Natural killer cell (primary cell): ENCODE measurements around the gene OIT3. TPM values are rescaled to one million over a fixed set of nuclear protein-coding genes. Genes with fewer than 3 reads are reported as not detected.

Source experiments
- ATAC-seq, 3 donors: fragments of 150-1000 bp in 2 of 3; fragments of 200-7000 bp in 1 of 3; cut with Tn5 transposase; 1 replicate in 1 of 3; 2 replicates in 2 of 3; pipeline ENCODE4 v1.10.0; 2021; ENCODE audit warnings: mild to moderate bottlenecking in 2 of 3, moderate library complexity in 2 of 3
- DNase-seq, 2 donors: peaks; one replicate each; pipeline versions ENCODE4 v3.0.0 to v3.0.0-alpha.2; 2013 to 2021; ENCODE audit warnings: mixed read lengths in 1 of 2
- H3K27ac ChIP-seq: one replicate; pipeline ENCODE4 v1.5.1; 2013; ENCODE audit warnings: mild to moderate bottlenecking, low read length
- H3K27me3 ChIP-seq: one replicate; pipeline ENCODE4 v1.6.1; 2013; ENCODE audit warnings: low read length; ENCODE audit not compliant: control insufficient read depth, insufficient read depth
- H3K36me3 ChIP-seq: one replicate; pipeline ENCODE4 v1.6.1; 2013; ENCODE audit warnings: low read length; ENCODE audit not compliant: control insufficient read depth, insufficient read depth
- H3K4me1 ChIP-seq: one replicate; pipeline ENCODE4 v1.6.1; 2013; ENCODE audit warnings: low read length; ENCODE audit not compliant: control insufficient read depth, insufficient read depth
- H3K4me3 ChIP-seq: one replicate; pipeline ENCODE4 v1.5.1; 2013; ENCODE audit warnings: low read length
- H3K9me3 ChIP-seq: one replicate; pipeline ENCODE4 v1.6.1; 2013; ENCODE audit warnings: low read length; ENCODE audit not compliant: control insufficient read depth, insufficient read depth
- H3K27ac Mint-ChIP-seq, 2 donors: one replicate each; pipeline ENCODE4 v1.8.0; 2022; ENCODE audit warnings: mild to moderate bottlenecking in 2 of 2, mixed read lengths in 2 of 2, moderate library complexity in 1 of 2
- H3K27me3 Mint-ChIP-seq, 2 donors: one replicate each; pipeline ENCODE4 v1.8.0; 2022; ENCODE audit warnings: low read depth in 2 of 2, mixed read lengths in 2 of 2
- H3K36me3 Mint-ChIP-seq: one replicate; pipeline ENCODE4 v1.8.0; 2022; ENCODE audit warnings: mixed read lengths
- H3K4me1 Mint-ChIP-seq, 2 donors: one replicate each; pipeline ENCODE4 v1.8.0; 2022; ENCODE audit warnings: mixed read lengths in 2 of 2
- H3K4me3 Mint-ChIP-seq: one replicate; pipeline ENCODE4 v1.8.0; 2022; ENCODE audit warnings: mild to moderate bottlenecking, moderate library complexity, mixed read lengths
- H3K9me3 Mint-ChIP-seq, 2 donors: one replicate each; pipeline ENCODE4 v1.8.0; 2022; ENCODE audit warnings: mixed read lengths in 2 of 2
- WGBS: methylation state at CpG from one replicate; pipeline ENCODE4 v1.1.7; 2013; ENCODE audit warnings: missing lambda C conversion rate; ENCODE audit not compliant: insufficient coverage; 5-methylcytosine and 5-hydroxymethylcytosine counted together
- intact Hi-C: fragments of 100-400 bp; cut with micrococcal nuclease; formaldehyde crosslinking; loops from one replicate; pipeline ENCODE4 v1.14.2; 2022
- total RNA-seq, 4 donors: library from RNA; stranded (reverse); fragments of 120-200 nt in 1 of 4; gene quantifications; one replicate each; pipeline versions ENCODE4 v1.2.3 to v1.2.4, GENCODE V29; 2013 to 2022
- TF ChIP-seq, protein P1 (sequence below): fragments of 200-600 bp; IDR thresholded peaks from one replicate; pipeline ENCODE4 v1.8.0; 2022; ENCODE audit warnings: antibody characterized with exemption

The OIT3 gene
- total RNA-seq, 3 donors from 2014 or later (not counting 1 experiment from before 2014, with no cell fraction given) = not detected

DNA sequence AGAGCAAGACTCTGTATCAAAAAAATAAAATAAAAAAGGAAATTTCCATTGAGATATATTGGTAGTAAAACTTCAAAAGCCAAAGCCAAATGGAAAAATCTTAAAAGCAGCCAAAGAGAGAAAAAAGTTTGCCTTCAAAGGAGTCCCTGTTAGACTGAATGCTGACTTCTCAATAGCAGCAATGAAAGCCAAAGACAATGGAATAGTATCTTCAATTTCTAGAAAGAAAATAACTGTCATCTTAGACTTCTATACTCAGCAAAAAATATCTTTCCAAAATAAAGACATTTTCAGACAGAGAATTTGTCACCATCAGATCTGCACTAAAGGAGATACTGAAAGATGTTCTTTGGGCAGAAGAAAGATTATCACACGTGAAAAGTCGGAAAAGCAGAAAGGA lies 14.3 kb upstream of the OIT3 start:
- Mint-ChIP-seq H3K9me3 (no peaks in the 10 kb centered on the region), H3K27me3 (no peaks in the 10 kb centered on the region), H3K4me3 (no peak overlapping the region), H3K27ac (no peak overlapping the region), H3K36me3 (no peaks in the 10 kb centered on the region), H3K4me1 (no peaks in the 10 kb centered on the region)
- no peaks in the 10 kb centered on the region for H3K4me1 ChIP-seq
- ATAC-seq = no peak
- no peak overlapping the region for H3K27ac ChIP-seq
- H3K9me3 ChIP-seq = no peaks in the 10 kb centered on the region
- TF ChIP-seq, protein P1, sequence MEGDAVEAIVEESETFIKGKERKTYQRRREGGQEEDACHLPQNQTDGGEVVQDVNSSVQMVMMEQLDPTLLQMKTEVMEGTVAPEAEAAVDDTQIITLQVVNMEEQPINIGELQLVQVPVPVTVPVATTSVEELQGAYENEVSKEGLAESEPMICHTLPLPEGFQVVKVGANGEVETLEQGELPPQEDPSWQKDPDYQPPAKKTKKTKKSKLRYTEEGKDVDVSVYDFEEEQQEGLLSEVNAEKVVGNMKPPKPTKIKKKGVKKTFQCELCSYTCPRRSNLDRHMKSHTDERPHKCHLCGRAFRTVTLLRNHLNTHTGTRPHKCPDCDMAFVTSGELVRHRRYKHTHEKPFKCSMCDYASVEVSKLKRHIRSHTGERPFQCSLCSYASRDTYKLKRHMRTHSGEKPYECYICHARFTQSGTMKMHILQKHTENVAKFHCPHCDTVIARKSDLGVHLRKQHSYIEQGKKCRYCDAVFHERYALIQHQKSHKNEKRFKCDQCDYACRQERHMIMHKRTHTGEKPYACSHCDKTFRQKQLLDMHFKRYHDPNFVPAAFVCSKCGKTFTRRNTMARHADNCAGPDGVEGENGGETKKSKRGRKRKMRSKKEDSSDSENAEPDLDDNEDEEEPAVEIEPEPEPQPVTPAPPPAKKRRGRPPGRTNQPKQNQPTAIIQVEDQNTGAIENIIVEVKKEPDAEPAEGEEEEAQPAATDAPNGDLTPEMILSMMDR = no peak
- H3K27me3 ChIP-seq = no peaks in the 10 kb centered on the region
- intact Hi-C loops = no loop called here
- WGBS = 100% methylated on average over 1 of the region's 2 CpGs
- H3K4me3 ChIP-seq = no peak overlapping the region
- H3K36me3 ChIP-seq = no peaks in the 10 kb centered on the region
- no peak for DNase-seq

DNA sequence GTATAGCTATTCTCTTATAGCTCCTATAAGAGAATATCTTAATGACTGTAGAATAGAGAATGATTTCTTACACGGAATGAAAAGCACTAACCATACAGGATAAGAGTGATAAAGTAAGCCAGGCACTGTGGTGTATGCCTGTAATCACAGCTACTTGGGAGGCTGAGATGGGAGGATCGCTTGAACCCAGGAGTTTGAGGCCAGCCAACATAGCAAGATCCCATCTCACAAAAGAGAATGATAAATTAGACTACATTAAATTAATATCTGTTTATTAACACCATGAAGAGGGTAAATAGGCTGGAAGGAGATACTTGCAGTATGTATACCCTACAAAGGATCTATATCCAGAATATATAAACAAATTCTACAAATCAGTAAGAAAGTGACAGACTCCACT lies 12.2 kb upstream of the OIT3 start:
- Histone ChIP-seq H3K27ac (no peak overlapping the region), H3K4me3 (no peak overlapping the region), H3K36me3 (no peaks in the 10 kb centered on the region), H3K4me1 (no peaks in the 10 kb centered on the region), H3K27me3 (no peaks in the 10 kb centered on the region), H3K9me3 (no peaks in the 10 kb centered on the region)
- no peak overlapping the region for H3K4me3 Mint-ChIP-seq
- H3K36me3 Mint-ChIP-seq = peaks cover 10% of the 10 kb centered on the region
- H3K9me3 Mint-ChIP-seq = no peaks in the 10 kb centered on the region
- TF ChIP-seq, protein P1 = no peak
- WGBS = no CpG with 5 or more reads among the region's 2 CpGs
- DNase-seq (no peak), ATAC-seq (no peak)
- no peak overlapping the region for H3K27ac Mint-ChIP-seq
- H3K27me3 Mint-ChIP-seq = no peaks in the 10 kb centered on the region
- no peaks in the 10 kb centered on the region for H3K4me1 Mint-ChIP-seq
- intact Hi-C loops = no loop called here

DNA sequence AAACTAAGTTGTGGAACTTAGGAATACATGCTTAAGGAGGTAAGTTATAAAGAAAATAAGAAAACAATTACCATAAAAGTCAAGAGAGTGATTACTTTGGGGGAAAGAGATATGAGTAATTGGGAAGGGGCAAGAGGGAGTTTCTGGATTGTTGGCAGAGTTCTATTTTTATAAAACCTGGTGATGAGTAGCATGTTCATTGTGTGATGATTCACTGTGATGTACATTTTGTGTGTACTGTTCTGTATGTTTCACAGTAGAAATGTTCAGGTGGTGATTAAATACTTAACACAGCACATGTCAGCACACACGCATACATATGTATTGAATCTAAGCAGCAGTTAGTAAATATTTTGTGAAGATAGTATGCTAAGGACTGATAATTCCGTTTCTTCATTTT lies 9.7 kb upstream of the OIT3 start:
- Mint-ChIP-seq H3K27ac (no peak overlapping the region), H3K36me3 (peaks cover 10% of the 10 kb centered on the region), H3K9me3 (no peaks in the 10 kb centered on the region), H3K27me3 (no peaks in the 10 kb centered on the region), H3K4me3 (no peak overlapping the region), H3K4me1 (peaks cover 20% of the 10 kb centered on the region in 2 donors)
- no peak overlapping the region for H3K27ac ChIP-seq
- TF ChIP-seq, protein P1 = no peak
- intact Hi-C loops = no loop called here
- H3K27me3 ChIP-seq = no peaks in the 10 kb centered on the region
- no peaks in the 10 kb centered on the region for H3K36me3 ChIP-seq
- ATAC-seq (no peak), DNase-seq (no peak)
- 100% methylated on average over 1 of the region's 2 CpGs for WGBS
- no peaks in the 10 kb centered on the region for H3K9me3 ChIP-seq
- no peak overlapping the region for H3K4me3 ChIP-seq
- H3K4me1 ChIP-seq = peaks cover 8% of the 10 kb centered on the region

DNA sequence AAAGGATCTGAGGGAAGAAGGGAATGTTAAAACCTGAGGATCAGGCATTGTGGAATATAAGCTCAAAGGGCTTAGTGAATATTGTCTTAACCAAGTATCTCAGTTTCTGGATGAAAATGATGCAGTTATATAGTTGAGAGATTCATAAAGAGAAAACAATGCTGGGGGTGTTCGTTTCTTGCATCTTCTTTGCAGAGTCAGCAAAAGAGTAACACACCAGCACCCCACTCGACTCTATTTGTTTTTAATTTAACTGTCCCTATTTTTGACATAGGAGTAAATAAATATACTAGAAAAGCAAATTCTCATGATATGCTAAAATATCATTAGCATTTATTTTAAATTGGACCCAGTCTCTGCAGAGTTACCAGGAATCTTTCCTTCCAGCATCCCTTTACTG lies 7.6 kb upstream of the OIT3 start:
- H3K4me1 ChIP-seq = peaks cover 8% of the 10 kb centered on the region
- H3K4me3 ChIP-seq = no peak overlapping the region
- ATAC-seq (no peak), DNase-seq (no peak)
- no peaks in the 10 kb centered on the region for H3K9me3 Mint-ChIP-seq
- TF ChIP-seq, protein P1 = no peak
- intact Hi-C loops = no loop called here
- no peaks in the 10 kb centered on the region for H3K27me3 ChIP-seq
- H3K4me3 Mint-ChIP-seq = no peak overlapping the region
- no peaks in the 10 kb centered on the region for H3K27me3 Mint-ChIP-seq
- H3K36me3 ChIP-seq = no peaks in the 10 kb centered on the region
- H3K36me3 Mint-ChIP-seq = peaks cover 10% of the 10 kb centered on the region
- no peaks in the 10 kb centered on the region for H3K9me3 ChIP-seq
- peaks cover 28 to 33% of the 10 kb centered on the region in 2 donors for H3K4me1 Mint-ChIP-seq
- H3K27ac ChIP-seq = no peak overlapping the region
- H3K27ac Mint-ChIP-seq = no peak overlapping the region
- no CpG with 5 or more reads among the region's 2 CpGs for WGBS
